HG03558 (cell line): ENCODE data around the gene PPP1R3A.

Source experiments
- ATAC-seq: cut with Tn5 transposase; IDR thresholded peaks from one replicate; pipeline ENCODE4 v1.9.1; 2021; ENCODE audit warnings: moderate number of reproducible peaks; ENCODE audit not compliant: unreplicated experiment; ENCODE audit errors: extremely low read depth

The PPP1R3A gene

DNA sequence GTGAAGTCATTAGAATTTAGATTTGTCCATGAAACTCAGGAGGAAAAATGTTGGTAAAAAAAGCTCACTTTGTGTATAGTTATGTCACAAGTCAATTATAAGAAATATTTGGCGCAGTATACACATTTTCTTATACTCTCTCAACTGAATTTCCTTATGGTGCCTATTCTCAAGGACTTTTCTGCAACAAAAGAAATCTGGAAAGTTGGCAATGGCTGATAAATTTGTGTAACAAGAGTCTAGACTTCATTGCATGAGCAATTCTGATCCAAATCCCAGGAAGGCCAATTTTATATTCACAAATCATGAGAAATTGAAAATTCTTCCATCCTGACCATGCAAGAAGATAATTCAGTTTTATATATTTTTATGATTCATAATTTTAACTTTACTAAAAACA, 35.7 kb downstream of the PPP1R3A start:
- ATAC-seq: no peak

DNA sequence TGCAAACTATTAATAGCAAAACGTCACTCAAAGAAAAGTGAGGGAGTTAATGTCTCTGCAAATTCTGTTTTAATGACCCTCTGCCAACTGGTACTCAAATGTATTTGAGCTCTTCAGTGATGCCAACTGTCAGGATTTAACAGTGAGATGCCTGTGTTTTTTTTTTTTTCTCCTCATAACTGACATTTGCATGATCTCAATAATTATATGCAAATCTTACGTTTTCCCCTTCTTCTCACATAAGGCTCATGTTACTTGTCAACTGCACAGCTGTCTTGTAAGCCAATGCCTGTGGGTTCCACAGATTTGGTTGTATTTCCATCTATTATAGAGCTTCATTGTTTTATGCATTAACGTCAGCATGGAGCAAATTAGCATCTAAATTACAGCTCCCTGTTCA, 38.2 kb downstream of the PPP1R3A start:
- ATAC-seq: no peak

DNA sequence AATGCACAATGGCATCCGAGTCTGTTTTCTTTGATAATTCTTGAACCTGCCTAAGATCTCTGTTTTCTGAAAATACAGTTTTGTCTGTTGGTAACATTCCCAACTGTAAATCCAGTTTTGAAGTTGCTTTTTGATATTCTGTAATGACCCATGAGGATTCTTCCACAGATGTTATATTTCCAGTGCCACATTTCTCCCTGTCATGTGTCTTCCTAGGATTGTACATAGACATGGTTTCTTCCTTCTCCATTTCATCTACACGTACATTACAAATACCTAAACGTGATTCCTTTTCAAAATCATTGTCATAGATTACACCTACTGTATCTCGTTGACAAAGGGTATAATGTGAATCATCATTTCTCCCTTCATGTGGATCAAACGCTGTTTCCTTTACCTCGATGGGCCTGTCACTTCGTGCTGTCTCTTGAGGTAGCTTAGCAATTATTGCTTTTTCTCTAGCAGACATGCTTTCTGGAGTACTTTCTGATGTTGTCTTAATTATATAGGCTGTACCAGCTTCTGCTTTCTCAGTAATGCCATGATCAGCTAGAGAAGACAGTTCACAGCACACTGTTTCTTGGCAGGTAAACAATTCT, 40.3 kb downstream of the PPP1R3A start:
- ATAC-seq: no peak

DNA sequence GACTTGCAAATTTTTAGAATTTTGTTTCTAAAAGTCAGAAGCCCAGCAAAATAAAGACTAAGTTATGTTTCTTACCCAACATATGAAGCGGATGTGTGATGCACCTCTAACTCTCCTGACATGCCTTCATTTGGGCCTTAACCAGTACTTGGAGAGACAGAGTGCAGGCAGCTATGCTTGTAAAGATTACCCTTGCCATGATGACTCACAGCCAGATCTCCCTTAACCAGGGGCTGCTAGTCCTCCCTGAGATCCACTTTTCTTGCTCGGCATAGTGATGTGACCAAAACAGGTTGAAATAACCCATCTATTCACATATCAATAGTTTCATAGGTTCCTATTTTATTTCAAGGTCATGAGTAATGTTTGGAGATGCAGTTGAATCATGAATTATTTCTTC, 43.6 kb downstream of the PPP1R3A start:
- ATAC-seq: no peak

DNA sequence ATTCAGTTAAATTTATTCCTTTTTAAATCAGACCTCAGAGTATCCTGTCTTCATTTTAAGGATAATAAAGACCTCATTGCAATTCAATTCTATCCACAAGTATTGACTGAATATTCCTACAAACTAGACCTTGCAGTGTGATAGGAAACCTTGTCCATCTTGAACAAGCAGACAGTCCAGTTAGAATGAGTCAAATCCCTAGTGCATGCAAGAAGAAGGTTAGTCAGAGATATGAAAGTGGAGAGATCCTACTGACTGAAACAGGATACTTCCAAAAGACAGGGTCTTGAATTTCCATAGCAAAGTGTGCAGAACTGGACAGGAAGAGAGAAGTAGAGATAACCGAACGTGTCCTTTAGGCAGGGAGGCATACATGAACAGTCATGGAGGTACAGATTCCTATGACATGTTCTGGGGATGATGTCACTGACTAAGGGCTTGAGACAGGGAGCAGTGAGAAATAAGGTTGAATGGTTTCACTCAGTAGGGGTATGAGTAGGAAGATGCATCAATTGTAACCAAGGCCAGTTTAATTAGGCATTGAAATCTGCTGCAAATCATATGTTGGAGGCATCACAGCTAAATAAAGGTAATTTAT, 45.2 kb downstream of the PPP1R3A start:
- ATAC-seq: no peak

DNA sequence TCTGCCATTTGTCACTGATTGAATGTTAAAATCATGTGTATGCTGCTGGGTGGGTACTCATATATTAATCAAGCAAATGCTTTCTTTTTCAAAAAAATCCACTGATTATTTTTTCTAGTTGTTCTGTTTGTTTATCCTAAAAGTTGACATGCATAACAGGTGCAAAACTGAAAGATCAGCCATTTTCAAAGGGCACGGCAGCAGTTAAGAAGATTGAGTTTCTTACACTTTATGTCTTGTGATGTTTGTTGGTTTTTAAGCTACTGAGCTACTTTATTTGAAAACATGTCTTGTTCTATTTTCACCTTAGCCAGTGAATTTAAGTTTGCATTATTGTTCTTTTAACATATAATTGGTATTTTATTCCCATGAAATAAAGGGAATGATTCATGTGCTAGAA, 45.8 kb downstream of the PPP1R3A start:
- no peak for ATAC-seq

DNA sequence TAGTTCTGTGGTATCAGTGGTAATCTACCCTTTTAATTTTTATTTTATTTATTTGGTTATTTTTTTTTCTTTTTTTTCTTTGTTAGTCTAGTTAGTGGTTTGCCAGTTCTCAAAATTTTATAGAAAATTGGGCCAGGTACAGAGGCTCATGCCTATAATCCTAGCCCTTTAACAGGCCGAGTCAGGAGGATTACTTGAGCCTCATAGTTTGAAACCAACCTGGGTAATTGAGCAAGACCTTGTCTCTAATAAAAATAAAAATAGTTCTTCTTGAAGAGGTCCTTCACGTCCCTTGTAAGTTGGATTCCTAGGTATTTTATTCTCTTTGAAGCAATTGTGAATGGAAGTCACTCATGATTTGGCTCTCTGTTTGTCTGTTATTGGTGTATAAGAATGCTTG, 51.5 kb downstream of the PPP1R3A start:
- no peak for ATAC-seq

DNA sequence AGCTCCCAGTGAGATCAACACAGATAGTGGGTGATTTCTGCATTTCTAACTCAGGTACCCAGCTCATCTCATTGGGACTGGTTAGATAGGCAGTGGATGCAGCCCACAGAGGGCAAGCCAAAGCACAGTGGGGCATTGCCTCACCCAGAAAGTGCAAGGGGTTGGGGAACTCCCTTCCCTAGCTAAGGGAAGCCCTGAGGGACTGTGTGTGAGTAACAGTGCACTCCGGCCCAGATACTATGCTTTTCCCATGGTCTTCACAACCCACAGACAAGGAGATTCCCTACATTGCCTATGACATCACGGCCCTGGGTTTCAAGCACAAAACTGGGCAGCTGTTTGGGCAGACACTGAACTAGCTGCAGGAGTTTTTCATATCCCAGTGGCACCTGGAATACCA, 62.8 kb downstream of the PPP1R3A start:
- no peak for ATAC-seq

DNA sequence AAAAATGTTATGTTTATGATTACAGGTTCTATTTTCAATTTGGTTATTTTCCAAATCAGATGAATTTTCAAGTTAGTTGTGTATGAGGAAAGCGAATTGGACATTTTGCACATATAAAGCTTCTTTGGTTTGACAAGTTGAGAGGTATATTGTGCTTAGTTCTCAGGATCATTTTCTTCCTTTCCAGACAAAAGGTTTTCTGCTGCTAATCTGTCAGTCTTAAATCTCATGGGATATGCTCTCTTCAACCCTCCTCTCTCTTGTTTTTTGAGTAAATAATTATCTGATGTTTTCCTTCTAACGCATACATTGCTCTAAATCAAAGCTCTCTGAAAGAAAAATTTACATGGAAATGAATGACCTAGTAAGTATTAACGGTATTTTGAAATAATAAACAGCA, 77.9 kb downstream of the PPP1R3A start:
- no peak for ATAC-seq

DNA sequence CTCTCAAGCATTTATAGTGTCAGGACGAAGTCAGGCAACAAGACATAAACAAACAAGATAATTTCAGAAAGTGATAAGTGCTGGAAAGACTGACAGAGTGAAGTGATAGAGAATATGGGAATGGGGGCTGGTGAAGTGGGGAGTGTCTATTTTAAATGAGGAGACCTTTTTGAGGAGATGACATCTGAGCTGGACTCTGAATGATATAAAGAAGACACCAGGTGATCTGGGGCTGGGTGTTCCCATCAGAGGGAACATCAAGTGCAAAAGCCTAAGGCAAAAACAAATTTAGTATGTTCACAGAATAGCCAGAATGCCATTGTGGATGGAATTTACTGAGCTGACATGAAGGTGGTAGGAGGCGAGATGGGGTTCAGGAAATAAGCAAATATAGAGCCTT, 83.4 kb downstream of the PPP1R3A start:
- no peak for ATAC-seq

DNA sequence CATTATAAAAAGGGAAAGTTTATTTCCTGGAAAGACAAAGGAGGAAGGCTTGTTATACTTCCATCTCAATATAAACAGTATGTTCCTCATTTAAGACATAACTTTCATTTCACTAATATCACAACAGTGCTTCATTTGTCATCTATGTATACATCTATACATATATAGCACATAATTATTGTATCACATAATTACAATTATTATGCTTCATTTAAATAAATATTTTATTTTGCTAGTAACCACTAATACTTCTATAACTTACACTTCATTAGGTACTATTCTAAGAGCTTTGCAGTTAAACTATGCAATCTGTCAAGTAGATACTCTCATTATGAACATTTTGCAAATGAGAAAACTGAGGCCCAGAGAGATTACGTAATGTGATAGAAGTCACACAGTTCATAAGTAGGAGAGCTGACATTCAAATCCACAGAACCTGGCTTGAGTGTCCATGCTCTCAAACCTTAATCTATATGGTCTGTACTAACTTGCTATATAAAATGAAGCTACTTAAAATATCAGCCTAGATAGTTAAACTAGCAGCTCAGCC, 86.5 kb downstream of the PPP1R3A start:
- ATAC-seq: no peak

DNA sequence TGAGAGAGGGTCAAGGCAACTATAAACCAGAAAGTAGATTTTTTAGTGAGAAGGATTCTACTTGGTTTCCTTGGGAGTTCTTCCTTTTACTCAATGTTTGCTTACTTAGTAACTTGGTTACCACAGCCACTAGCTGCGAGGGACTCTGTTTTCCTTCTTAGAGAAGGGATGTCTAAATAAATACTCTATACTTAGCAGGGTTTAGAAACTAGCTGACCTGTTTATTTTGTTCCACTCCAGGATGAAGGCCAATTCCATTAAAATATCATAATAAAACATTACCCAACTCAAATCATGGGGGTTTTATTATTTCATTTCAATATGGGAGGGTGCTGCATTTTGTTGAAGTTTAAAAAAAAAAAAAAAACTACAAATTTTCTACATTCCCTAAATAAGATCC, 87.3 kb downstream of the PPP1R3A start:
- no peak for ATAC-seq

DNA sequence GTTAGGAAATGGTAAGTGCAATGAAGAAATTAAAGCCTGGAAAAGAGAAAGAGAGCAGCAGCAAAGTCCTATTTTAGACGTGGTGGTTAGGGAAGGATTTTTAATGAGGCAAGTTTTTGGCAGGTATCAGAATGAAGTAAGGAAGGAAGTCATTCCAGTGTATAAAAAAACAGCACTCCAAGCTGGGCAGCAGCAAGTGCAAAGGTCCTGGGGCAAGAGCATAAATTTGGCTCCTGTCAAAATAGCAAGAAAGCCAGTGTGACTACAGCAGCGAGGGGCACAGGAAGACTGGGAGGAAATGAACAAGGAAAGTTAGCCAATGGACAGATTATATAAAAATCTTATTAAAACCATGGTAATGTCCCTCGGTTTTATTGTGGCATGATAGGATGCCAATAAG, 90.2 kb downstream of the PPP1R3A start:
- ATAC-seq: no peak
